DOHH2 (cell line): ENCODE measurements around the gene DCTN2.

Experiments used
- EZH2phosphoT487 ChIP-seq: fragments of 200-600 bp; sonication (generic); IDR thresholded peaks from 2 replicates; pipeline ENCODE4 v1.6.1; 2017; ENCODE audit warnings: borderline replicate concordance, mild to moderate bottlenecking, antibody characterized with exemption, low read length, moderate library complexity, mixed read lengths
- TF ChIP-seq, protein P1 (sequence below): fragments of 200-600 bp; sonication (generic); IDR thresholded peaks from one replicate; pipeline ENCODE4 v1.5.1; 2014; ENCODE audit warnings: antibody characterized with exemption, mild to moderate bottlenecking, low read depth, low read length; ENCODE audit not compliant: poor library complexity, severe bottlenecking

DNA sequence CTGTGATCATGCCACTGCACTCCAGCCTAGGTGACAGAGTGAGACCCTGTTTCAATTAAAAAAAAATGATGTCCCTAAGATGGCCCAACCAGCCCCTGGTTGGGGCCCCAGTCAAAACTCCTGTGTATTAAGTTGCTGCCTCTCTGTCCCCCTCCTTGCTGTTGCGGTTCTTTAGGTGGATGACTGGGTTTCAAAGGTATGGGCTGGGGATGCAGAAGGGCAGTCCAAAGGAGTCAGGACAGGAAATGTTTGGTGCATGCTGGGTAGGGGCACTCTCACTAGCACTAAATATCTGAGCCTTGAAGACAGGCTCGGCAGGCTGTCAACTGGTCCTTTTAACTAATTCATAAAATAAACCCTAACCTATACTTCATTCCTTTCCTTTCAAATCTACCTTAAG is 32.0 kb upstream of the DCTN2 start:
- TF ChIP-seq, protein P1, sequence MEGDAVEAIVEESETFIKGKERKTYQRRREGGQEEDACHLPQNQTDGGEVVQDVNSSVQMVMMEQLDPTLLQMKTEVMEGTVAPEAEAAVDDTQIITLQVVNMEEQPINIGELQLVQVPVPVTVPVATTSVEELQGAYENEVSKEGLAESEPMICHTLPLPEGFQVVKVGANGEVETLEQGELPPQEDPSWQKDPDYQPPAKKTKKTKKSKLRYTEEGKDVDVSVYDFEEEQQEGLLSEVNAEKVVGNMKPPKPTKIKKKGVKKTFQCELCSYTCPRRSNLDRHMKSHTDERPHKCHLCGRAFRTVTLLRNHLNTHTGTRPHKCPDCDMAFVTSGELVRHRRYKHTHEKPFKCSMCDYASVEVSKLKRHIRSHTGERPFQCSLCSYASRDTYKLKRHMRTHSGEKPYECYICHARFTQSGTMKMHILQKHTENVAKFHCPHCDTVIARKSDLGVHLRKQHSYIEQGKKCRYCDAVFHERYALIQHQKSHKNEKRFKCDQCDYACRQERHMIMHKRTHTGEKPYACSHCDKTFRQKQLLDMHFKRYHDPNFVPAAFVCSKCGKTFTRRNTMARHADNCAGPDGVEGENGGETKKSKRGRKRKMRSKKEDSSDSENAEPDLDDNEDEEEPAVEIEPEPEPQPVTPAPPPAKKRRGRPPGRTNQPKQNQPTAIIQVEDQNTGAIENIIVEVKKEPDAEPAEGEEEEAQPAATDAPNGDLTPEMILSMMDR = no peak
- no peak for TF ChIP-seq EZH2phosphoT487
